H1 (cell line): ENCODE measurements around the gene ZNF516. TPM values are rescaled to one million over a fixed set of nuclear protein-coding genes. Genes with fewer than 3 reads are reported as not detected.

Source experiments
- CTCF ChIA-PET: fragments of 300-600 bp; sonication (Branson Sonifier 250); formaldehyde crosslinking; loops from one replicate; lab custom pipeline; 2021; ENCODE audit not compliant: partially characterized antibody; lab: Charles Lee
- POLR2A ChIA-PET: fragments of 300-600 bp; sonication (Branson Sonifier 250); formaldehyde crosslinking; loops from one replicate; lab custom pipeline; 2021; ENCODE audit warnings: inconsistent platforms; ENCODE audit not compliant: partially characterized antibody; lab: Charles Lee
- DNase-seq, 2 experiments: peaks; one replicate each; pipeline versions ENCODE4 v3.0.0 to v3.0.0-alpha.2; 2010 to 2022; ENCODE audit warnings: low spot score in 2 of 2, low read depth in 1 of 2, mixed read lengths in 1 of 2
- FAIRE-seq: peaks from 2 replicates; lab custom pipeline; 2011; peaks lifted over from hg19 to GRCh38; lab: Jason Lieb, UNC
- H2AFZ ChIP-seq: 2 replicates; pipeline ENCODE4 v1.8.1; 2012; ENCODE audit warnings: low read length, inconsistent platforms
- H2AK5ac ChIP-seq: 2 replicates; pipeline ENCODE4 v1.6.1; 2013; ENCODE audit warnings: low read depth, low read length
- H2BK120ac ChIP-seq: replicated peaks from 2 replicates; pipeline ENCODE3; 2013; ENCODE audit warnings: low read depth, low read length, inconsistent platforms
- H2BK12ac ChIP-seq: 2 replicates; pipeline ENCODE4 v1.6.1; 2013; ENCODE audit warnings: low read depth, low read length
- H2BK15ac ChIP-seq: 2 replicates; pipeline ENCODE4 v1.6.1; 2013; ENCODE audit warnings: low read length
- H2BK20ac ChIP-seq: 2 replicates; pipeline ENCODE4 v1.6.1; 2013; ENCODE audit warnings: low read length
- H2BK5ac ChIP-seq: 2 replicates; pipeline ENCODE4 v1.6.1; 2013; ENCODE audit warnings: low read depth, low read length
- H3K14ac ChIP-seq: 2 replicates; pipeline ENCODE4 v1.6.1; 2013; ENCODE audit warnings: inconsistent platforms; ENCODE audit not compliant: insufficient read length
- H3K18ac ChIP-seq: 2 replicates; pipeline ENCODE4 v1.6.1; 2013; ENCODE audit warnings: low read length; ENCODE audit errors: extremely low read depth
- H3K23ac ChIP-seq: 2 replicates; pipeline ENCODE4 v1.6.1; 2013; ENCODE audit warnings: inconsistent platforms; ENCODE audit not compliant: insufficient read length
- H3K23me2 ChIP-seq: 2 replicates; pipeline ENCODE4 v1.6.1; 2013; ENCODE audit warnings: low read depth, low read length
- H3K27ac ChIP-seq: 2 replicates; pipeline ENCODE4 v1.6.1; 2011; ENCODE audit warnings: low read depth, low read length, inconsistent platforms
- H3K27me3 ChIP-seq, 4 experiments: replicated peaks in 1 of 4; 1 replicate in 1 of 4; 2 replicates in 3 of 4; pipeline versions ENCODE4 v1.6.1 to v1.8.1; 2011 to 2013; ENCODE audit warnings: low read length in 3 of 4, mild to moderate bottlenecking in 3 of 4, inconsistent platforms in 2 of 4, mixed read lengths in 2 of 4, moderate library complexity in 1 of 4; ENCODE audit not compliant: control insufficient read depth in 3 of 4, insufficient read depth in 3 of 4; ENCODE audit errors: extremely low read depth in 1 of 4
- H3K36me3 ChIP-seq, 4 experiments: 2 replicates each; pipeline versions ENCODE4 v1.6.1 to v1.8.1; 2011 to 2013; ENCODE audit warnings: mild to moderate bottlenecking in 4 of 4, low read length in 3 of 4, moderate library complexity in 2 of 4, control low read depth in 1 of 4, inconsistent platforms in 1 of 4; ENCODE audit not compliant: insufficient read depth in 4 of 4, control insufficient read depth in 2 of 4
- H3K4ac ChIP-seq: replicated peaks from 2 replicates; pipeline ENCODE3; 2013; ENCODE audit warnings: low read length, low read depth, mixed read lengths, inconsistent platforms; ENCODE audit not compliant: insufficient read length
- H3K4me1 ChIP-seq, 4 experiments: replicated peaks in 1 of 4; 1 replicate in 1 of 4; 2 replicates in 3 of 4; pipeline versions ENCODE4 v1.6.1 to v1.8.1; 2011 to 2013; ENCODE audit warnings: low read length in 3 of 4, inconsistent platforms in 2 of 4, mixed read lengths in 1 of 4; ENCODE audit not compliant: insufficient read depth in 4 of 4, control insufficient read depth in 3 of 4
- H3K4me2 ChIP-seq, 2 experiments: 2 replicates each; pipeline versions ENCODE4 v1.6.1 to v1.8.1; 2011 to 2013; ENCODE audit warnings: low read depth in 2 of 2, low read length in 2 of 2, control low read depth in 1 of 2, inconsistent platforms in 1 of 2, mild to moderate bottlenecking in 1 of 2; ENCODE audit not compliant: insufficient read depth in 1 of 2
- H3K4me3 ChIP-seq, 4 experiments: fragments of 200-600, 300-600 bp in 1 of 4; sonication (generic), shearing (Covaris generic), sonication (Bioruptor Twin) in 1 of 4; 2 replicates each; pipeline versions ENCODE4 v1.5.1 to v1.8.1; 2011 to 2016; ENCODE audit warnings: low read length in 4 of 4, low read depth in 3 of 4, control low read depth in 2 of 4, inconsistent platforms in 2 of 4, mild to moderate bottlenecking in 2 of 4, mixed read lengths in 1 of 4, moderate library complexity in 1 of 4; ENCODE audit not compliant: insufficient read depth in 2 of 4; ENCODE audit errors: extremely low read depth in 1 of 4
- H3K56ac ChIP-seq: replicated peaks from 2 replicates; pipeline ENCODE3; 2013; ENCODE audit warnings: low read depth, mild to moderate bottlenecking, mixed read lengths, low read length, inconsistent platforms; ENCODE audit not compliant: insufficient read length
- H3K79me1 ChIP-seq: 2 replicates; pipeline ENCODE4 v1.6.1; 2013; ENCODE audit warnings: low read depth, low read length, control low read depth
- H3K79me2 ChIP-seq, 2 experiments: 2 replicates each; pipeline versions ENCODE4 v1.6.1 to v1.8.1; 2012 to 2013; ENCODE audit warnings: low read length in 2 of 2, mild to moderate bottlenecking in 2 of 2, inconsistent platforms in 1 of 2; ENCODE audit not compliant: insufficient read depth in 2 of 2, control insufficient read depth in 1 of 2
- H3K9ac ChIP-seq, 4 experiments: replicated peaks in 1 of 4; 1 replicate in 1 of 4; 2 replicates in 3 of 4; pipeline versions ENCODE4 v1.6.1 to v1.8.1; 2011 to 2013; ENCODE audit warnings: low read depth in 3 of 4, low read length in 3 of 4, control low read depth in 2 of 4, mild to moderate bottlenecking in 2 of 4, moderate library complexity in 2 of 4, inconsistent platforms in 1 of 4; ENCODE audit errors: extremely low read depth in 1 of 4
- H3K9me3 ChIP-seq, 2 experiments: 2 replicates each; pipeline versions ENCODE4 v1.6.1 to v1.8.1; 2012 to 2013; ENCODE audit warnings: mild to moderate bottlenecking in 2 of 2, moderate library complexity in 2 of 2, control low read depth in 1 of 2, inconsistent platforms in 1 of 2, low read depth in 1 of 2, low read length in 1 of 2, mixed read lengths in 1 of 2; ENCODE audit not compliant: insufficient read depth in 2 of 2
- H4K20me1 ChIP-seq, 2 experiments: replicated peaks in 1 of 2; 2 replicates each; pipeline versions ENCODE3 to v1.8.1; 2011 to 2013; ENCODE audit warnings: inconsistent platforms in 2 of 2, low read length in 2 of 2, mild to moderate bottlenecking in 1 of 2; ENCODE audit not compliant: insufficient read depth in 2 of 2, control insufficient read depth in 1 of 2
- H4K5ac ChIP-seq: 2 replicates; pipeline ENCODE4 v1.6.1; 2013; ENCODE audit warnings: low read length, low read depth, mixed read lengths, inconsistent platforms; ENCODE audit not compliant: insufficient read length
- H4K8ac ChIP-seq: 2 replicates; pipeline ENCODE4 v1.8.0; 2013; ENCODE audit warnings: mild to moderate bottlenecking, moderate library complexity, low read length, inconsistent platforms; ENCODE audit not compliant: insufficient read depth; ENCODE audit errors: extremely low read depth
- H4K91ac ChIP-seq: replicated peaks from 2 replicates; pipeline ENCODE3; 2013; ENCODE audit warnings: low read length, mixed read lengths, inconsistent platforms; ENCODE audit not compliant: insufficient read length
- BCL11A ChIP-seq, 2 experiments: IDR thresholded peaks; one replicate each; pipeline ENCODE4 v1.6.1; 2011; ENCODE audit warnings: low read depth in 2 of 2, low read length in 2 of 2, mild to moderate bottlenecking in 2 of 2
- CEBPB ChIP-seq: IDR thresholded peaks from 2 replicates; pipeline ENCODE4 v1.6.1; 2012; ENCODE audit warnings: low read depth, low read length
- E2F6 ChIP-seq: IDR thresholded peaks from 2 replicates; pipeline ENCODE4 v1.6.1; 2012; ENCODE audit warnings: inconsistent platforms
- EP300 ChIP-seq, 2 experiments: IDR thresholded peaks; 1 replicate in 1 of 2; 2 replicates in 1 of 2; pipeline ENCODE4 v1.6.1; 2011 to 2012; ENCODE audit warnings: low read depth in 2 of 2, low read length in 2 of 2, mild to moderate bottlenecking in 2 of 2, borderline replicate concordance in 1 of 2, inconsistent platforms in 1 of 2, moderate library complexity in 1 of 2
- EZH2 ChIP-seq: fragments of 200-600 bp; sonication (generic); IDR thresholded peaks from 2 replicates; pipeline ENCODE4 v1.7.1; 2012; ENCODE audit warnings: low read depth, mild to moderate bottlenecking, moderate library complexity, low read length, inconsistent platforms; ENCODE audit not compliant: severe bottlenecking
- FOSL1 ChIP-seq: IDR thresholded peaks from 2 replicates; pipeline ENCODE4 v1.6.1; 2011; ENCODE audit warnings: mild to moderate bottlenecking, low read depth, low read length, moderate library complexity; ENCODE audit not compliant: insufficient read depth
- NRF1 ChIP-seq: IDR thresholded peaks from 2 replicates; pipeline ENCODE4 v1.6.1; 2011; ENCODE audit warnings: mild to moderate bottlenecking, low read depth, low read length, improper control_type of control experiment
- RNF2 ChIP-seq: fragments of 200-900, 300-1000 bp; sonication (generic); IDR thresholded peaks from 2 replicates; pipeline ENCODE4 v1.7.1; 2016; ENCODE audit warnings: borderline replicate concordance, low read depth, mild to moderate bottlenecking, antibody characterized with exemption, low read length; ENCODE audit not compliant: poor library complexity, severe bottlenecking; ENCODE audit errors: missing control alignments
- SAP30 ChIP-seq: fragments of 300-600 bp; sonication (generic); IDR thresholded peaks from 2 replicates; pipeline ENCODE4 v1.7.1; 2012; ENCODE audit warnings: low read length, moderate library complexity, mild to moderate bottlenecking, inconsistent platforms; ENCODE audit not compliant: insufficient read depth, insufficient replicate concordance
- SP4 ChIP-seq: IDR thresholded peaks from 2 replicates; pipeline ENCODE4 v1.6.1; 2012; ENCODE audit warnings: low read length, inconsistent platforms
- TBP ChIP-seq: IDR thresholded peaks from 2 replicates; pipeline ENCODE4 v1.6.1; 2011; ENCODE audit warnings: low read depth, low read length, improper control_type of control experiment
- TCF12 ChIP-seq: IDR thresholded peaks from 2 replicates; pipeline ENCODE4 v1.6.1; 2011; ENCODE audit warnings: low read depth, mild to moderate bottlenecking, low read length
- WGBS, 2 experiments: shearing (Covaris generic) in 1 of 2; methylation state at CpG; one replicate each; pipeline versions ENCODE4 v1.1.6 to v1.1.7; 2013 to 2015; ENCODE audit warnings: low lambda C conversion rate in 2 of 2, mixed read lengths in 2 of 2, inconsistent platforms in 1 of 2, low coverage in 1 of 2, missing lambda C conversion rate in 1 of 2; ENCODE audit not compliant: insufficient replicate concordance in 2 of 2, insufficient coverage in 1 of 2, insufficient read length in 1 of 2; ENCODE audit errors: extremely low coverage in 1 of 2, missing lambda C conversion rate in 1 of 2; 5-methylcytosine and 5-hydroxymethylcytosine counted together
- polyA plus RNA-seq, 7 experiments: library from polyadenylated mRNA; depleted of rRNA in 3 of 7; stranded (reverse) in 5 of 7; unstranded in 2 of 7; fragments of >200 nt in 5 of 7; fragments of 200-250 nt in 2 of 7; gene quantifications; 1 replicate in 5 of 7; 2 replicates in 1 of 7; 4 replicates in 1 of 7; pipeline versions ENCODE4 v1.2.1 to v1.2.3, GENCODE V29; 2011 to 2013; ENCODE audit warnings: missing spikeins in 2 of 7, mixed read lengths in 2 of 7
- total RNA-seq: library from RNA; stranded (reverse); fragmentation: NEBNext Ultra II Directional; extraction: Animal tissue kit (Norgen Biotek cat#: 25700); gene quantifications from 2 replicates; pipeline ENCODE4 v1.2.1, GENCODE V29; 2021
- TF ChIP-seq, protein P1 (sequence below): IDR thresholded peaks from 2 replicates; pipeline ENCODE4 v1.6.1; 2012; ENCODE audit warnings: inconsistent platforms

The ZNF516 gene
- total and polyA plus RNA-seq, 2 of the 8 experiments (the other 6 are each of a cell fraction or from before 2014, with no cell fraction given), result 7.3 to 17.0 TPM

DNA sequence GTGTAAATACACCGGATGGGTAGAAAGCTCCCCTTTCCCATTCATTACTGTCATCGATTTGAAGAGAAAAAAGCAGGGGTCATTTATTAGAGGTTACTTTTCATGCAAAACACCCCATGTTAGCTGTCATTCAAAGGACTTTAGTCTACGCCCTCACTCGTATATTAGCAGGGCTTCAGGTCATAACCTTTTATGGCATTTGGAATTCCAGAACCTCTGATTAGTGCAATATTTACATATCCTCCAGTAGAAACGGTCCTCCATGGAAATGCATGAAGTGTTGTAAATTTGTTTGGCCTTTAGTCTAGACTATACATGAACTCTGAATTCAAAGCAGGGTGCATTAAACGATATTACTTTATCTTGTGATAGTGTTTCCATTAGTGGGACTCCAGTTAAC, 180.5 kb downstream of the ZNF516 start:
- no peak for TF ChIP-seq SAP30
- TF ChIP-seq FOSL1, result no peak
- TF ChIP-seq RNF2, result no peak
- TF ChIP-seq SP4, result no peak
- no peak for TF ChIP-seq TCF12
- no peak for TF ChIP-seq BCL11A (IDR thresholded peaks at IDR 0.05; ENCODE audit: low read depth in 2 of 2, low read length in 2 of 2)
- TF ChIP-seq E2F6, result no peak
- TF ChIP-seq NRF1, result no peak
- TF ChIP-seq EP300 (IDR thresholded peaks at IDR 0.05; ENCODE audit: borderline replicate concordance in 1 of 2, low read depth in 2 of 2, low read length in 2 of 2), result no peak
- TF ChIP-seq, protein P1, sequence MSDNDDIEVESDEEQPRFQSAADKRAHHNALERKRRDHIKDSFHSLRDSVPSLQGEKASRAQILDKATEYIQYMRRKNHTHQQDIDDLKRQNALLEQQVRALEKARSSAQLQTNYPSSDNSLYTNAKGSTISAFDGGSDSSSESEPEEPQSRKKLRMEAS, result no peak
- no peak for TF ChIP-seq TBP
- TF ChIP-seq EZH2, result no peak
- no peak for TF ChIP-seq CEBPB
- Histone ChIP-seq H3K4me2 (no peak overlapping the region), H3K56ac (no peak overlapping the region), H2AK5ac (no peak overlapping the region), H3K14ac (no peak overlapping the region), H4K5ac (no peak overlapping the region), H2BK120ac (no peak overlapping the region), H3K79me1 (no peaks in the 10 kb centered on the region), H4K8ac (no peak overlapping the region), H2BK5ac (no peak overlapping the region), H3K4ac (no peak overlapping the region), H3K4me3 (no peak overlapping the region), H3K36me3 (no peaks in the 10 kb centered on the region), H3K23ac (no peak overlapping the region), H2AFZ (no peak overlapping the region), H4K20me1 (no peaks in the 10 kb centered on the region), H3K23me2 (no peaks in the 10 kb centered on the region), H2BK20ac (no peak overlapping the region), H3K9ac (no peak overlapping the region), H2BK15ac (no peak overlapping the region), H3K18ac (no peak overlapping the region), H3K79me2 (no peaks in the 10 kb centered on the region), H3K27ac (no peak overlapping the region), H3K27me3 (no peaks in the 10 kb centered on the region), H3K9me3 (no peaks in the 10 kb centered on the region), H3K4me1 (peaks cover 0 to 7% (median 3%) of the 10 kb centered on the region in 4 experiments; a peak in 4 of 7 replicates), H2BK12ac (no peak overlapping the region), H4K91ac (no peak overlapping the region)
- 60% methylated on average over 6 of the region's 6 CpGs; no CpG with 5 or more reads in 1 of the 2 experiments for WGBS, 2 experiments
- no peak for DNase-seq
- no peak for FAIRE-seq
- POLR2A ChIA-PET, result no interaction called here
- CTCF ChIA-PET, result interaction anchor here (1.1 to 2.5 kb wide), 4 partner anchors 8 to 585 kb away, joined by 3 to 14 read pairs (median 4); no protein-coding TSS in a partner anchor
